GM10248 (cell line): ENCODE measurements around the gene FAM180A.
"Not testable (repeated sequence)": the region's sequence is repeated elsewhere in the genome, so short reads cannot be mapped to it uniquely, and the experiment has no call there.

Experiments
- CTCF ChIA-PET: fragments of 300-600 bp; sonication (Branson Sonifier 250); formaldehyde crosslinking; extraction: SDS; loops from one replicate; lab custom pipeline; 2021; ENCODE audit warnings: antibody characterized with exemption; lab: Yijun Ruan, JAX
- POLR2A ChIA-PET: fragments of 350-650 bp; sonication (Branson Sonifier 250); formaldehyde crosslinking; extraction: SDS; loops from one replicate; lab custom pipeline; 2020; ENCODE audit warnings: antibody characterized with exemption; lab: Yijun Ruan, JAX
- DNase-seq: peaks from one replicate; pipeline ENCODE4 v3.0.0; 2012; ENCODE audit errors: extremely low spot score
- TF ChIP-seq, protein P1 (sequence below): IDR thresholded peaks from 2 replicates; pipeline ENCODE4 v1.5.1; 2012; ENCODE audit warnings: mild to moderate bottlenecking, low read depth; ENCODE audit errors: extremely low read depth, missing control alignments, control extremely low read depth

FAM180A gene

DNA sequence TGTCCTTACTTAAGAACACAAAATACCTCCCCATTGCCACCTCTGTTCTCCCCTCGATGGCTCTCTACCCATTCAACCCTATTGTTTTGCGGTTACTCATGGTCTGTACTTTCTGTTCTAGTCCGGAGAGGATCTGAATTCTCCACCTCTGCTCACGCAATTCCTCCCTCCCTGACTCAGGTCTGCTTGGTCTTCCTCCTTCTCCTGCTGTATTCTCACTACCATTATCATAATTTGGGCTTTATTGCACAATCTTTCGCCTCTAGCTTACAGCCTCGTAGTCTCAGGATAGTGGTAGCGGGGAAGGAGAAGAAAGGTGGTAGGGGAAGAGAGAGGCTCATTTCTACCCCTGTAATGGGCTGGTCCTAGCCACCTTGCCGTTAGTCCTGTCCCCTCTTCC is 35.4 kb upstream of the FAM180A start:
- POLR2A ChIA-PET = no interaction called here
- CTCF ChIA-PET = interaction anchor here (1.1 kb wide), 1 partner anchor 74 kb away, joined by 3 read pairs; no protein-coding TSS in a partner anchor
- DNase-seq = no peak
- TF ChIP-seq, protein P1, sequence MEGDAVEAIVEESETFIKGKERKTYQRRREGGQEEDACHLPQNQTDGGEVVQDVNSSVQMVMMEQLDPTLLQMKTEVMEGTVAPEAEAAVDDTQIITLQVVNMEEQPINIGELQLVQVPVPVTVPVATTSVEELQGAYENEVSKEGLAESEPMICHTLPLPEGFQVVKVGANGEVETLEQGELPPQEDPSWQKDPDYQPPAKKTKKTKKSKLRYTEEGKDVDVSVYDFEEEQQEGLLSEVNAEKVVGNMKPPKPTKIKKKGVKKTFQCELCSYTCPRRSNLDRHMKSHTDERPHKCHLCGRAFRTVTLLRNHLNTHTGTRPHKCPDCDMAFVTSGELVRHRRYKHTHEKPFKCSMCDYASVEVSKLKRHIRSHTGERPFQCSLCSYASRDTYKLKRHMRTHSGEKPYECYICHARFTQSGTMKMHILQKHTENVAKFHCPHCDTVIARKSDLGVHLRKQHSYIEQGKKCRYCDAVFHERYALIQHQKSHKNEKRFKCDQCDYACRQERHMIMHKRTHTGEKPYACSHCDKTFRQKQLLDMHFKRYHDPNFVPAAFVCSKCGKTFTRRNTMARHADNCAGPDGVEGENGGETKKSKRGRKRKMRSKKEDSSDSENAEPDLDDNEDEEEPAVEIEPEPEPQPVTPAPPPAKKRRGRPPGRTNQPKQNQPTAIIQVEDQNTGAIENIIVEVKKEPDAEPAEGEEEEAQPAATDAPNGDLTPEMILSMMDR = no peak

DNA sequence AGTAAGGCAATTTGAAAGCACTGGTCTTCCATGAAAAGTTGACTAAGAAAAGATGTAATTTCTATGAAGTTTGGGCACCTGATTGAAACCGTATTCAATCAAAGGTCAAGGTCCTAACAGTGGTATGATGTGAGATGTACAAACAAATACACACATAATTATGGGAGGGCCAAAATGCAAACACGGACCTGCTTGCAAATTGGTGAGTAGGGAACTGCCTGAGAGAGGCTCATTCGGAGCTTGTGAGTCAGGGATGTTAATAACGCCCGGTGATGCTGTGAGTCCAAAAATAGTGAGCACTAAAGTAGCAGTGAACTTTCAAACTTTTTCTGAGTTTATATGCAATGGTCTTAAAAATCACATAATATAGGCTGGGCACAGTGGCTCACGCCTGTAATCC is 34.2 kb upstream of the FAM180A start:
- TF ChIP-seq, protein P1 = no peak
- no peak for DNase-seq
- ChIA-PET CTCF (no interaction called here), POLR2A (no interaction called here)

DNA sequence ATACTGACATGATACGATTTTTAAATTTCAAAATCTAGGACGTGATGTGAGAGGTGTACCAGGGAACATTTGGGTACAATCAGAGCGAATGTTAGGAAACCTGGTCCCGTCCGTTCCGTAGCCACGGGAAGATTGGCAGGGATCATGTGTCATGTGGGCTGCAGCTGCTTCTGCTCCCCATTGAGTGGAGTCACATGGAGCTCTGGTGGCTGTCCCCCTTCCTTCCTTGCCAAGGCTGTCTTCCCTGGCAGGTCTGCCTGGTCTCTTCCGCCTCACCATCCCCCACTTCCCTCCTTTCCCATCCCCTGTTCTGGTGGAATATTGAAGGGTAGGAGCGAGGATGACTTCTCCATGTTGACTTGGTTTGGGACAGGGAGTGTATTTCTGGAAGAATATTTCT is 33.8 kb upstream of the FAM180A start:
- ChIA-PET POLR2A (no interaction called here), CTCF (no interaction called here)
- TF ChIP-seq, protein P1 = no peak
- DNase-seq = no peak

DNA sequence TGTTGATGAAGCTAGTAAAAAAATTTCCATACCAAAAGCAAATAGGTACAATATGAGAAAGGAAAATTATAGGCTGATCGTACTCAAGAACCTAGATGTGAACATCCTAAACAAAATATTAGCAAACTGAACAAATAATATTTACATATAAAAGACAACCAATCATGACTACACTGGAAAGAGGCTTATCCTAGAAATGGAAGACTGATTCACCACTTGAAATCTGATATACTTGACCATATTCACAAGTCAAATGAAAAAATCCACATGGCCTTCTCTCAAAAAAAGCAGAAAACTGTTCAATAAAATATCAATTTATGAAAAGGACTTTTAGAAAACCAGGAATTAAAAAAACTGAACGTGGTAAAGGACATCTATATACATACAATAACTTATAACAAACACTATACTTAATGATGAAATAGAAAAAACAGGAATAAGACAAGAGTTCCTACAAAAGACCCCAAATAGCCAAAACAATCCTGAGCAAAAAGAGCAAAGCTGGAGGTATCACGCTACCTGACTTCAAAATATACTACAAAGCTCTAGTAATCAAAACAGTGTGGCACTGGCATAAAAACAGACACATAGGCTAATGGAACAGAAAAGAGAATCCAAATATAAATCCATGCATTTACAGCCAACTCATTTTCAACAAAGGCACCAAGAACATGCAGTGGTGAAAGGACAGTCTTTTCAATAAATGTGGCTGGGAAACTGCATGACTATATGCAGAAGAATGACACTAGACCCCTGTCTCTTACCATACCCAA is 29.2 kb upstream of the FAM180A start:
- CTCF ChIA-PET = interaction anchor here (1.6 kb wide), 1 partner anchor 52 kb away, joined by 3 read pairs; no protein-coding TSS in a partner anchor
- TF ChIP-seq, protein P1 = no peak
- POLR2A ChIA-PET = no interaction called here
- DNase-seq = no peak

DNA sequence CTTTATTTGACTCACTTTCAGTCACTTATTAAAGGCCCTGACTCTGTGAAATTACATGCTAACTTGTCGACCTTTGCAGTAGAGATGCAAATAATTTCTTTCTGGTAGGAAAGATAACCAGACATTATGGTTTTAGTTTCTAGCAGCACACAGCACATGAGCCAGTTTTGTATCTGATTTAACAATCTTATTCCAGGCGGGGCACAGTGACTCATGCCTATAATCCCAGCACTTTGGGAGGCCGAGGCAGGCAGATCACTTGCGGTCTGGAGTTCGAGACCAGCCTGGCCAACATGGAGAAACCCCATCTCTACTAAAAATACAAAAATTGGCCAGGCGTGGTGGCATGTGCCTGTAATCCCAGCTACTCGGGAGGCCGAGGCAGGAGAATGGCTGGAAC is 27.3 kb upstream of the FAM180A start:
- CTCF ChIA-PET, DNase-seq, POLR2A ChIA-PET: not testable (repeated sequence)

DNA sequence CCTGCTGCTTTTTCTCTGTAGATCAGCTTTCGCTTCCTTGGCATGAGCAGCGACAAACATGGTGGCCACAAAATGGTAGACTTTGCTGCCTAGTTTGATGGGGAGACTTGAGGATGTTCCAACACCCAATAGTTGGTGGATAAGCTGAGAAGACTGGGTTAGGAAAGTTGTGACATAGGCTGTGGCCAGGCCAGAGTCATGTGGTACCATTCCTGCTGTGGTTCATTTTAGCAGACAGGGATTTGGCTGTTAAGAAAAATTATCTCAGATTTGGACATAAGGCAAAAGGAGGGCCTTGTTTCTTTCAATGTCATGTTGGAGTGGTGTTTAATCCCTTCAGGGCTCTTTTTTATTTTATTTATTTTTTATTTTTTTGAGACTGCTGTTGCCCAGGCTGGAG is 26.6 kb upstream of the FAM180A start:
- TF ChIP-seq, protein P1 = no peak
- DNase-seq = no peak
- ChIA-PET POLR2A (no interaction called here), CTCF (no interaction called here)

DNA sequence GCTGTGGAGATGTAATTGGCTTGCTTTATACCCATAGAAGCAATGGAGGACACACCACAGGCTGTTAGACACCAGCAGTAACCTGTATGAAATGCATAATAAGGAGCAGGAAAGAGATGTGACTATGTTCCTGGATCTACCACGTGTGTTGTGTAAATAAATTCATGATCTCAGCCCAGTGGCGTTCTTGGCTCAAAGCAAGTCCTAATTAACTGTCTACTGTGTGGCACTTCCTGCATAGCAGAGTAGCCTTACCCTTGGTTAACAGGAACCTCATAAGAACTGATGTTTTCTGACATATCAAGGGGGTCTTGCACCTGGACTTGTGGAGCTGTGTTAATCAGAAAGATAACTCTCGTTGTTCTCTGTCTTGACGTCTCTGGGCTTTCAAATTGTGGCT is 25.7 kb upstream of the FAM180A start:
- TF ChIP-seq, protein P1 = no peak
- DNase-seq = no peak
- CTCF ChIA-PET = interaction anchor here (1.2 kb wide), 1 partner anchor 22 kb away, joined by 3 read pairs; no protein-coding TSS in a partner anchor
- POLR2A ChIA-PET = no interaction called here
